ENCODE results near the gene NTM. TPM values are rescaled to one million over a fixed set of nuclear protein-coding genes. Genes with fewer than 3 reads are reported as not detected.

The NTM gene
- total and polyA plus RNA-seq, 2 experiments from 2014 or later = 2.2 to 4.9 TPM

- Histone ChIP-seq H3K36me3 (replicated peaks; ENCODE audit: insufficient read depth, low read depth) (no peaks in the 10 kb centered on the region), H3K4me3 (no peak overlapping the region), H3K9me2 (replicated peaks; ENCODE audit: insufficient read depth) (no peaks in the 10 kb centered on the region), H3K4me1 (ENCODE audit: insufficient read depth) (no peaks in the 10 kb centered on the region), H3K27ac (no peak overlapping the region), H2AFZ (no peak overlapping the region), H3K79me2 (no peaks in the 10 kb centered on the region), H3K4me2 (no peak overlapping the region), H3K27me3 (peaks cover 15% of the 10 kb centered on the region), H4K20me1 (ENCODE audit: insufficient read depth, poor library complexity, severe bottlenecking) (no peaks in the 10 kb centered on the region), H3K9me3 (ENCODE audit: low read depth) (no peaks in the 10 kb centered on the region)
- DNase-seq (ENCODE audit: low spot score) = peak; percentile 45
- no peak for TF ChIP-seq EZH2phosphoT487 (IDR thresholded peaks at IDR 0.05; ENCODE audit: low read depth, severe bottlenecking, unreplicated experiment)
- TF ChIP-seq CTCF (IDR thresholded peaks at IDR 0.05; ENCODE audit: poor library complexity) = no peak
- no peak for TF ChIP-seq EZH2 (IDR thresholded peaks at IDR 0.05; ENCODE audit: borderline replicate concordance)
- WGBS (ENCODE audit: low lambda C conversion rate, missing lambda C conversion rate) = 58% methylated on average over 3 of the region's 3 CpGs
Measured at GRCh38 chr11:131824771-131825170, 454.4 kb downstream of the NTM start.

GRCh38 chr11:131827430-131827829 lies 457.0 kb downstream of the NTM start:
- Histone ChIP-seq H3K27ac (no peak overlapping the region), H3K4me2 (no peak overlapping the region), H3K79me2 (no peaks in the 10 kb centered on the region), H3K9me2 (replicated peaks; ENCODE audit: insufficient read depth) (no peaks in the 10 kb centered on the region), H3K4me3 (no peak overlapping the region), H3K4me1 (ENCODE audit: insufficient read depth) (no peaks in the 10 kb centered on the region), H3K9me3 (ENCODE audit: low read depth) (no peaks in the 10 kb centered on the region), H2AFZ (no peak overlapping the region), H3K36me3 (replicated peaks; ENCODE audit: insufficient read depth, low read depth) (no peaks in the 10 kb centered on the region), H3K27me3 (peaks cover 12% of the 10 kb centered on the region), H4K20me1 (ENCODE audit: insufficient read depth, poor library complexity, severe bottlenecking) (no peaks in the 10 kb centered on the region)
- 94% methylated on average over 1 of the region's 1 CpG for WGBS (ENCODE audit: low lambda C conversion rate, missing lambda C conversion rate)
- TF ChIP-seq CTCF (IDR thresholded peaks at IDR 0.05; ENCODE audit: poor library complexity) (no peak), EZH2 (IDR thresholded peaks at IDR 0.05; ENCODE audit: borderline replicate concordance) (no peak), EZH2phosphoT487 (IDR thresholded peaks at IDR 0.05; ENCODE audit: low read depth, severe bottlenecking, unreplicated experiment) (no peak)
- no peak for DNase-seq (ENCODE audit: low spot score)

GRCh38 chr11:131829725-131830124 lies 459.3 kb downstream of the NTM start:
- 88% methylated on average over 1 of the region's 1 CpG for WGBS (ENCODE audit: low lambda C conversion rate, missing lambda C conversion rate)
- Histone ChIP-seq H3K4me1 (ENCODE audit: insufficient read depth) (no peaks in the 10 kb centered on the region), H3K9me2 (replicated peaks; ENCODE audit: insufficient read depth) (no peaks in the 10 kb centered on the region), H3K4me3 (no peak overlapping the region), H3K4me2 (no peak overlapping the region), H4K20me1 (ENCODE audit: insufficient read depth, poor library complexity, severe bottlenecking) (no peaks in the 10 kb centered on the region), H3K79me2 (no peaks in the 10 kb centered on the region), H3K27me3 (peaks cover 6% of the 10 kb centered on the region), H3K9me3 (ENCODE audit: low read depth) (no peaks in the 10 kb centered on the region), H3K27ac (no peak overlapping the region), H3K36me3 (replicated peaks; ENCODE audit: insufficient read depth, low read depth) (no peaks in the 10 kb centered on the region), H2AFZ (no peak overlapping the region)
- no peak for TF ChIP-seq CTCF (IDR thresholded peaks at IDR 0.05; ENCODE audit: poor library complexity)
- TF ChIP-seq EZH2phosphoT487 (IDR thresholded peaks at IDR 0.05; ENCODE audit: low read depth, severe bottlenecking, unreplicated experiment) = no peak
- no peak for TF ChIP-seq EZH2 (IDR thresholded peaks at IDR 0.05; ENCODE audit: borderline replicate concordance)
- DNase-seq (ENCODE audit: low spot score) = no peak

- no peak overlapping the region for H3K27ac ChIP-seq
- H3K4me3 ChIP-seq = no peak overlapping the region
- no peak for TF ChIP-seq EZH2 (IDR thresholded peaks at IDR 0.05; ENCODE audit: borderline replicate concordance)
- no peak for TF ChIP-seq EZH2phosphoT487 (IDR thresholded peaks at IDR 0.05; ENCODE audit: low read depth, severe bottlenecking, unreplicated experiment)
- no peak for TF ChIP-seq CTCF (IDR thresholded peaks at IDR 0.05; ENCODE audit: poor library complexity)
- H3K79me2 ChIP-seq = no peaks in the 10 kb centered on the region
- H3K9me3 ChIP-seq (ENCODE audit: low read depth) = no peaks in the 10 kb centered on the region
- no peak overlapping the region for H2AFZ ChIP-seq
- H3K4me1 ChIP-seq (ENCODE audit: insufficient read depth) = no peaks in the 10 kb centered on the region
- no peaks in the 10 kb centered on the region for H3K36me3 ChIP-seq (replicated peaks; ENCODE audit: insufficient read depth, low read depth)
- 86% methylated on average over 4 of the region's 4 CpGs for WGBS (ENCODE audit: low lambda C conversion rate, missing lambda C conversion rate)
- H3K9me2 ChIP-seq (replicated peaks; ENCODE audit: insufficient read depth) = no peaks in the 10 kb centered on the region
- no peak overlapping the region for H3K4me2 ChIP-seq
- no peaks in the 10 kb centered on the region for H4K20me1 ChIP-seq (ENCODE audit: insufficient read depth, poor library complexity, severe bottlenecking)
- no peak for DNase-seq (ENCODE audit: low spot score)
- peaks cover 6% of the 10 kb centered on the region for H3K27me3 ChIP-seq
Measured at GRCh38 chr11:131832079-131832478, 461.7 kb downstream of the NTM start.

All from hepatocyte (in vitro differentiated cells).